Measurements from ENCODE around the gene STXBP1. TPM values are rescaled to one million over a fixed set of nuclear protein-coding genes. Genes with fewer than 3 reads are reported as not detected.
A peak's percentile ranks its signal among the peaks of the same experiment; 100 is the strongest.

The STXBP1 gene
- total RNA-seq, 1 donor from 2014 or later: 92.1 TPM

DNA sequence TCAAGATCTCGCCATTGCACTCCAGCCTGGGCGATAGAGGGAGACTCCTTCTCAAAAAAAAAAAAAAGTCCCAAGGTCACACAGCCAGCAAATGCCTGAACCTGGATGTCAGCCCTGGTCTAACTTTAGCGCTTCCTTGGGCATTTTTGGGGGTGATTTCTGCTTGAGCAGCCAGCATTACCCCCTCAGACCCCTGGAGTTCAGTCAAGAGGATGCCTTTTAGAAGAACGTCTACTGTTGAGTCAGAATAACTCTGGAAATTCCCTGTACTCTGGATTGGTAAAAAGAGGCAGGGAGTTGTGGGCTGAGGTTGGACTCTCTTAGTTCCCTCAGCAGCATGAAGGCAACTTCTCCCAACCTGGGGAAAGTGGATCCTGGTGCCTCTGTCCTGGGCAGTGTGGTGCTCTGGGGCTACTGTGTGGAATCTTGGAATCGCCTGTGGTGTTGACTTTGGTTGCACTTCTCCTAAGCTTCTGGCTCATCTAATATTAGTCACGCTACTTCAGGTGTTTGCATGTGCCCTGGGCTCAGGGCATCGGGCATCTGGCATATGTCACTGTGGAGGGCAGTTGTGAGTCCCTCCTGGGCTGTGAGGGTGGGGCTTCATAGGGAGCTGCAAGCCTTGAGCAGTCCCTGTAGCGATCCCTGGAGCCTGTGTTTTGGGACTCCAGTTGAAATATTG is 32.2 kb downstream of the STXBP1 start:
- Histone ChIP-seq H3K36me3 (no peaks in the 10 kb centered on the region), H3K27ac (peak overlapping the region; percentile 42), H3K27me3 (no peaks in the 10 kb centered on the region), H3K9me3 (no peaks in the 10 kb centered on the region), H3K4me3 (no peak overlapping the region), H3K4me1 (peaks cover 21% of the 10 kb centered on the region)
- intact Hi-C loops (cut with DNase I): no loop called here
- peak; percentile 62 for DNase-seq
- peak; percentile 73 for ATAC-seq
- TF ChIP-seq CTCF (IDR thresholded peaks at IDR 0.05): no peak

DNA sequence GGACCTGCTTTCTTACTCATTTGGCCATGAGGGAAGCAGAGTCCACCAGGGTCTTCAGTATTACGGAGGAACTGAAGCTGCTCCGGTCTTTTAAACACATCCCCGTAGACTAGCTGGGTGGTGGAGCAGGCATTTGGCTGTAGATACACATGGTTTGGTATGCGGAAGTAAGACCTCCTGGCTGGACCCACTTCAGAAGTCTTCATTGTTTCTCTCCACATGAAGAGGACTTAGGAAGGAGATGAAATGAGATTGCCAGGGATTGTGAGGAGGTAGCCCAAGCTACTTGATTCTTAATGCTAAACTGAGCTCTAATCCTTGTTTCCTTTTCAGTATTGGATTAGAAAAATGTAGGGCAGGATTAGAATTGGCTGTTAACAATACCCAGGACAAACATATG is 32.9 kb downstream of the STXBP1 start:
- Histone ChIP-seq H3K27ac (peak overlapping the region; percentile 42), H3K9me3 (no peaks in the 10 kb centered on the region), H3K4me1 (peaks cover 21% of the 10 kb centered on the region), H3K27me3 (no peaks in the 10 kb centered on the region), H3K4me3 (no peak overlapping the region), H3K36me3 (no peaks in the 10 kb centered on the region)
- TF ChIP-seq CTCF (IDR thresholded peaks at IDR 0.05): no peak
- ATAC-seq (peak; percentile 57), DNase-seq (no peak)
- intact Hi-C loops (cut with DNase I): no loop called here

DNA sequence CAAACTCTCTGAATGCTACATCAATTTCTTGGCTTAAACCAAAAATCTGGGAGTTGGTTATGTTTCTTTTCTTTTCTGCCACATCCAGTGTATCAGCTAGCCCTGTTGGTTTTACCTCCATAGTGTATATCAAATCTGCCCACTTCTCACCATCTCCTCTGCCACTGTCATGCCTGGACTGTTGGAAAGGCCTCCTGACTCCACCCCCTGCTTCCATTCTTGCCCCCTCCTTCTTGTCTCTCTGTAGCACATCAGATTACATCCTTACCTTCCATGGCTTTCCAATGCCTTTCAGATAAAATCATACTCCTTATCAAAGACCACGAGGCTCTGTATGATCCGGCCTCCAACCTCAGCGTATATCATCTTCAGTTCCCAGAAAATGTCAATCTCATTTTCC is 35.4 kb downstream of the STXBP1 start:
- Histone ChIP-seq H3K9me3 (no peaks in the 10 kb centered on the region), H3K27ac (no peak overlapping the region), H3K36me3 (no peaks in the 10 kb centered on the region), H3K4me1 (peaks cover 17% of the 10 kb centered on the region), H3K27me3 (no peaks in the 10 kb centered on the region), H3K4me3 (no peak overlapping the region)
- no peak for DNase-seq
- no peak for ATAC-seq
- intact Hi-C loops (cut with DNase I): no loop called here
- TF ChIP-seq CTCF (IDR thresholded peaks at IDR 0.05): no peak

- DNase-seq (peak; percentile 1), ATAC-seq (no peak)
- H3K4me1 ChIP-seq: peaks cover 4% of the 10 kb centered on the region
- intact Hi-C loops (cut with DNase I): no loop called here
- H3K27me3 ChIP-seq: no peaks in the 10 kb centered on the region
- no peak overlapping the region for H3K27ac ChIP-seq
- no peak overlapping the region for H3K4me3 ChIP-seq
- H3K36me3 ChIP-seq: peaks cover 14% of the 10 kb centered on the region
- H3K9me3 ChIP-seq: no peaks in the 10 kb centered on the region
- no peak for TF ChIP-seq CTCF (IDR thresholded peaks at IDR 0.05)
These were observed 38.4 kb downstream of the STXBP1 start for GRCh38 chr9:127650518-127650917.

DNA sequence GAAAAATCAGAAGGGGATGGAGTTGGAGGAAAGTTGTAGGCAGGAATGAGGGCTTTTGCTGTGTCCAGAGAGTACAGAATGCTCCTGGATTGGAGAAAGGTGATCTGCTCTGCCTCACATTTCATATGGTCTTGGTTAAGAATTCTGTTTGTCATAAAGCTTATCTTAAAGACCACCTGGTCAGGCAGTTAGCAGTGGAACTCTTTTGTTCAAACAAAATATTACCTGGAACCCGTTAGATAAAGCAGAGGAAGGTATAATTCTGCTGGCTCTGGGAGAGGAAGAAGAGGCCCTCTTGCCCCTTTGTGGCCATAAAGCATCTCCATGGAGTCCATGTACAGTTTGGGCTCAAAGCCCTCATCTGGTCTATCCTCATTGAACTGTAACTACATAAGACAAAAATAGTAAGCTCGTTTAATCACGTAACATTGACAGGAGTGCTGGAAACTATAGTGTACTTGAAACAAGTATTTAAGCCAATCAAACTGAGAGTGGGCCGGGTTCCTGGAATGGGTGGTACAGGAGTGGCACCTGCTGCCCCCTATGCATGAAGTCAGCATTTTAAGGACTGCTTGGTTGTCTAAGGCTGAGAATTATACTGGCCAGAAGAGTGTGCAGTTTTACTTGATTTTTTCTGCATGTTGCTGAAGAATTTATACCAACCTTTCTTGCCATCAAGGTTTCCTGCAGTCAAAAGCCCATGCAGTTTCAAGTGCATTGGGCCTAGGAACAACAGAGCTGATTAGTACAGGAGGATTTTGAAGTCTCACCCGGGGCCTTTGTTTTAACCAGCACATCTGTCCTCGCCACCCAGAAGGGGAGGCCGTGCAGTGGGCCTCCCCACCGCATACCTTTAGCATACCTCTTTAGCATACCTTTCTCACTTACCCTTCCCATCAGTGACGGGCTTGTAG is 39.9 kb downstream of the STXBP1 start:
- Histone ChIP-seq H3K4me1 (no peaks in the 10 kb centered on the region), H3K9me3 (no peaks in the 10 kb centered on the region), H3K4me3 (no peak overlapping the region), H3K36me3 (peaks cover 14% of the 10 kb centered on the region), H3K27ac (no peak overlapping the region), H3K27me3 (no peaks in the 10 kb centered on the region)
- DNase-seq (peak; percentile 11), ATAC-seq (peak; percentile 39)
- TF ChIP-seq CTCF (IDR thresholded peaks at IDR 0.05): no peak
- intact Hi-C loops (cut with DNase I): no loop called here

Measured in upper lobe of right lung (tissue), 1 donor.